ENCODE measurements around the gene FHL1. TPM values are rescaled to one million over a fixed set of nuclear protein-coding genes. Genes with fewer than 3 reads are reported as not detected.

The FHL1 gene
- total RNA-seq = 163 TPM

DNA sequence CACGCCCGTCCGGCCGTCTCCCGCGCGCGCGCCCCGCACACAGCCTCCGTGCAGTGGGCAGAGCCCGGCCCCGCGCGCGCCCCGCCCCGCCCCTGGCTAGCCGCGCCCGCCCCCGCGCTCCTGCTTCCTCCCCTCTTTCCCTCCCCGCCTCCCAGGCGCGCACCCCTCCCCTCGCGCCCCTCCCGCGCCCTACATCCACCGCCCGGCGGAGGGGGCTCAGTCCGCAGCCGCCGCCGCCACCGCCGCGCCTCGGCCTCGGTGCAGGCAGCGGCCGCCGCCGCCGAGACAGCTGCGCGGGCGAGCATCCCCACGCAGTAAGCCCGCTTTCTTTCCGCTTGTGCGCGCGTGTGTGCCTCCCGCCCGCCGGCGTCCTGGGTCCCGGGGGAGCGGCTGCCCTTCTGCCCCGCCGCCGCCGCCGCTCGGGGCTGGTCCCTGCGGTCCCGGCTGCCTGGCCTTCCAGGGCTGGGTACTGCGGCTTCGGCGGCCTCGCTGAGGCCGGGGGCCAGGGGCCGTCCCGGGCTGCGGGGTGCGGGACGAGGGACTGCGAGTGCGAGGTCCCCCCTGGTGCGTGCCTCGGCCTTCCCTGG lies at the start of gene FHL1:
Gene FHL1 (plus strand): TSS at position 219 of the 587 bp plus-strand sequence.

GRCh38 chrX:136251041-136251991 lies 104.0 kb downstream of the FHL1 start, which contains the start of gene MAP7D3:
Gene MAP7D3, minus strand, starts transcription at chrX:136251400. Its CDS starts 42 bp downstream, at chrX:136251358.

Small RNA genes lying within 50 kb of the gene (small RNA-seq; reads per million reads assigned to genes)
- gene RF01210 (ENCODE audit: low replicate concordance) = not detected

Other genes with a start within 250 kb of the FHL1 start
- 16.9 TPM for gene MMGT1, start 173.5 kb upstream of the FHL1 start, total RNA-seq
- gene SLC9A6, start 162.1 kb upstream of the FHL1 start, total RNA-seq = 95.2 TPM
- 0.94 TPM for gene MAP7D3, start 103.9 kb downstream of the FHL1 start, total RNA-seq
- not detected for gene ADGRG4, start 153.4 kb downstream of the FHL1 start, total RNA-seq